IMR-90 (cell line): ENCODE measurements around the gene TREML2. TPM values are rescaled to one million over a fixed set of nuclear protein-coding genes. Genes with fewer than 3 reads are reported as not detected.

ENCODE experiments used
- ATAC-seq: fragments of 200-7000 bp; cut with Tn5 transposase; 2 replicates; pipeline ENCODE4 v1.9.1; 2020; ENCODE audit warnings: low read depth, mild to moderate bottlenecking, moderate library complexity
- BruUV-seq: library from RNA; stranded (reverse); fragments of 400-500 nt; replicated peaks from 2 replicates; lab custom pipeline; 2021; lab: Mats Ljungman, UMichigan
- CTCF ChIA-PET: fragments of 300-600 bp; formaldehyde crosslinking; extraction: SDS; loops from one replicate; lab custom pipeline; 2021; ENCODE audit warnings: antibody characterized with exemption; lab: Yijun Ruan, JAX
- POLR2A ChIA-PET: fragments of 300-600 bp; sonication (Branson Sonifier 250); formaldehyde crosslinking; loops from one replicate; lab custom pipeline; 2022; ENCODE audit warnings: antibody characterized with exemption; ENCODE audit not compliant: unreplicated experiment; lab: Charles Lee
- DNase-seq: peaks from one replicate; pipeline ENCODE4 v3.0.0; 2013
- H2AFZ ChIP-seq: replicated peaks from 2 replicates; pipeline ENCODE3; 2013; ENCODE audit warnings: low read length, mild to moderate bottlenecking; ENCODE audit not compliant: poor library complexity
- H2AK5ac ChIP-seq: 2 replicates; pipeline ENCODE4 v1.6.1; 2013; ENCODE audit warnings: low read depth, low read length, inconsistent platforms
- H2AK9ac ChIP-seq: replicated peaks from 2 replicates; pipeline ENCODE3; 2013; ENCODE audit warnings: mild to moderate bottlenecking, low read depth, low read length, moderate library complexity; ENCODE audit not compliant: poor library complexity
- H2BK120ac ChIP-seq: 2 replicates; pipeline ENCODE4 v1.6.1; 2013; ENCODE audit warnings: low read depth, low read length, inconsistent platforms
- H2BK15ac ChIP-seq: 3 replicates; pipeline ENCODE4 v1.6.1; 2013; ENCODE audit warnings: low read depth, low read length, inconsistent platforms
- H2BK20ac ChIP-seq: 2 replicates; pipeline ENCODE4 v1.6.1; 2013; ENCODE audit warnings: low read depth, mild to moderate bottlenecking, inconsistent platforms, low read length, moderate library complexity
- H2BK5ac ChIP-seq: 2 replicates; pipeline ENCODE4 v1.6.1; 2013; ENCODE audit warnings: mild to moderate bottlenecking, low read depth, low read length, inconsistent platforms; ENCODE audit not compliant: poor library complexity, severe bottlenecking
- H3K14ac ChIP-seq: replicated peaks from 2 replicates; pipeline ENCODE4 v1.6.1; 2013; ENCODE audit warnings: low read depth, low read length, inconsistent platforms
- H3K18ac ChIP-seq: 2 replicates; pipeline ENCODE4 v1.6.1; 2013; ENCODE audit warnings: low read depth, low read length, control low read depth
- H3K23ac ChIP-seq: 2 replicates; pipeline ENCODE4 v1.6.1; 2013; ENCODE audit warnings: low read depth, low read length, inconsistent platforms
- H3K27ac ChIP-seq: 2 replicates; pipeline ENCODE4 v1.5.1; 2013; ENCODE audit warnings: mild to moderate bottlenecking, control low read depth, low read length; ENCODE audit not compliant: insufficient read depth
- H3K27me3 ChIP-seq: 2 replicates; pipeline ENCODE4 v1.6.1; 2013; ENCODE audit warnings: low read length; ENCODE audit not compliant: control insufficient read depth, insufficient read depth
- H3K36me3 ChIP-seq: 2 replicates; pipeline ENCODE4 v1.6.1; 2013; ENCODE audit warnings: low read length, mixed read lengths; ENCODE audit not compliant: control insufficient read depth, insufficient read depth
- H3K4ac ChIP-seq: 2 replicates; pipeline ENCODE4 v1.6.1; 2013; ENCODE audit warnings: low read depth, low read length, inconsistent platforms
- H3K4me1 ChIP-seq: 2 replicates; pipeline ENCODE4 v1.6.1; 2013; ENCODE audit warnings: low read length, mixed read lengths; ENCODE audit not compliant: control insufficient read depth, insufficient read depth
- H3K4me2 ChIP-seq: 2 replicates; pipeline ENCODE4 v1.6.1; 2013; ENCODE audit warnings: low read depth, mild to moderate bottlenecking, control low read depth, low read length, moderate library complexity
- H3K4me3 ChIP-seq: 2 replicates; pipeline ENCODE4 v1.5.1; 2013; ENCODE audit warnings: low read depth, mild to moderate bottlenecking, control low read depth, low read length, moderate library complexity; ENCODE audit not compliant: insufficient read depth
- H3K56ac ChIP-seq: 2 replicates; pipeline ENCODE4 v1.6.1; 2013; ENCODE audit warnings: low read length, inconsistent platforms; ENCODE audit not compliant: insufficient read depth; ENCODE audit errors: extremely low read depth
- H3K79me1 ChIP-seq, 2 experiments: 2 replicates each; pipeline ENCODE4 v1.6.1; 2013; ENCODE audit warnings: low read length in 2 of 2, inconsistent platforms in 1 of 2, low read depth in 1 of 2
- H3K9ac ChIP-seq: 2 replicates; pipeline ENCODE4 v1.6.1; 2013; ENCODE audit warnings: low read depth, low read length, control low read depth
- H3K9me1 ChIP-seq: 2 replicates; pipeline ENCODE4 v1.6.1; 2013; ENCODE audit warnings: low read length, inconsistent platforms; ENCODE audit not compliant: insufficient read depth
- H3K9me3 ChIP-seq: 2 replicates; pipeline ENCODE4 v1.6.1; 2013; ENCODE audit warnings: low read length; ENCODE audit not compliant: control insufficient read depth, insufficient read depth
- H4K20me1 ChIP-seq: 2 replicates; pipeline ENCODE4 v1.6.1; 2013; ENCODE audit warnings: low read length, inconsistent platforms; ENCODE audit not compliant: insufficient read depth
- H4K5ac ChIP-seq: 2 replicates; pipeline ENCODE4 v1.6.1; 2013; ENCODE audit warnings: mild to moderate bottlenecking, low read depth, low read length, control low read depth
- H4K8ac ChIP-seq, 2 experiments: 2 replicates each; pipeline ENCODE4 v1.6.1; 2013; ENCODE audit warnings: low read depth in 2 of 2, low read length in 2 of 2, control low read depth in 1 of 2, inconsistent platforms in 1 of 2
- H4K91ac ChIP-seq: 2 replicates; pipeline ENCODE4 v1.6.1; 2013; ENCODE audit warnings: low read depth, low read length, inconsistent platforms; ENCODE audit not compliant: insufficient read depth
- BHLHE40 ChIP-seq: fragments of 150-350 bp; IDR thresholded peaks from 2 replicates; pipeline ENCODE4 v1.6.1; 2016; ENCODE audit warnings: mild to moderate bottlenecking, low read depth, low read length
- CEBPB ChIP-seq: IDR thresholded peaks from 2 replicates; pipeline ENCODE4 v1.6.1; 2012; ENCODE audit warnings: low read depth, low read length, improper control_type of control experiment
- CHD1 ChIP-seq: IDR thresholded peaks from 2 replicates; pipeline ENCODE4 v1.6.1; 2012; ENCODE audit warnings: low read depth, low read length, improper control_type of control experiment
- FOS ChIP-seq: fragments of 150-350 bp; IDR thresholded peaks from 2 replicates; pipeline ENCODE4 v1.6.1; 2016; ENCODE audit warnings: low read depth, low read length
- MAFK ChIP-seq: IDR thresholded peaks from 2 replicates; pipeline ENCODE4 v1.6.1; 2012; ENCODE audit warnings: low read depth, low read length, improper control_type of control experiment
- MAZ ChIP-seq: IDR thresholded peaks from 2 replicates; pipeline ENCODE4 v1.6.1; 2012; ENCODE audit warnings: low read depth, mild to moderate bottlenecking, low read length, improper control_type of control experiment, moderate library complexity, borderline replicate concordance
- MXI1 ChIP-seq: IDR thresholded peaks from 2 replicates; pipeline ENCODE4 v1.6.1; 2012; ENCODE audit warnings: low read depth, mild to moderate bottlenecking, low read length, moderate library complexity, borderline replicate concordance
- NFE2L2 ChIP-seq: fragments of 150-350 bp; IDR thresholded peaks from 2 replicates; pipeline ENCODE4 v1.6.1; 2016; ENCODE audit warnings: low read depth, mild to moderate bottlenecking, low read length
- POLR2A ChIP-seq: IDR thresholded peaks from 2 replicates; pipeline ENCODE4 v1.6.1; 2012; ENCODE audit warnings: mild to moderate bottlenecking, low read depth, low read length
- RAD21 ChIP-seq: IDR thresholded peaks from 2 replicates; pipeline ENCODE4 v1.6.1; 2012; ENCODE audit warnings: low read length, improper control_type of control experiment
- RCOR1 ChIP-seq: IDR thresholded peaks from 2 replicates; pipeline ENCODE4 v1.6.1; 2012; ENCODE audit warnings: mild to moderate bottlenecking, low read length, improper control_type of control experiment; ENCODE audit not compliant: insufficient replicate concordance
- RFX5 ChIP-seq: IDR thresholded peaks from 2 replicates; pipeline ENCODE4 v1.8.0; 2012; ENCODE audit warnings: low read depth, mild to moderate bottlenecking, low read length, moderate library complexity
- SMC3 ChIP-seq: fragments of 150-350 bp; IDR thresholded peaks from 2 replicates; pipeline ENCODE4 v1.6.1; 2016; ENCODE audit warnings: low read depth, mild to moderate bottlenecking, antibody characterized with exemption, low read length, moderate library complexity
- WGBS, 2 experiments: methylation state at CpG; one replicate each; pipeline versions ENCODE4 v1.1.5 to v1.1.7; 2013; ENCODE audit warnings: missing lambda C conversion rate in 2 of 2; ENCODE audit not compliant: insufficient read length in 1 of 2; ENCODE audit errors: extremely low coverage in 2 of 2; 5-methylcytosine and 5-hydroxymethylcytosine counted together
- dilution Hi-C: fragments of 300-500 bp; cut with HindIII; formaldehyde crosslinking; loops from one replicate; pipeline ENCODE4 v1.14.3; 2018; ENCODE audit warnings: low sequenced_read_pairs; ENCODE audit not compliant: unreplicated experiment
- in situ Hi-C: fragments of 300-500 bp; cut with MboI; formaldehyde crosslinking; loops from 3 replicates; pipeline ENCODE4 v1.14.3; 2019; ENCODE audit warnings: low sequenced_read_pairs, inconsistent platforms, mixed read lengths
- intact Hi-C: fragments of 100-400 bp; cut with micrococcal nuclease; formaldehyde crosslinking; loops from 2 replicates; pipeline ENCODE4 v1.10.0; 2022
- polyA plus RNA-seq, 3 experiments: library from polyadenylated mRNA; depleted of rRNA; stranded (reverse); fragments of >200 nt; gene quantifications; 2 replicates each; pipeline ENCODE4 v1.2.3, GENCODE V29; 2012; ENCODE audit warnings: low replicate concordance in 1 of 3
- total RNA-seq: library from RNA; depleted of rRNA; stranded (reverse); fragments of >200 nt; gene quantifications from 2 replicates; pipeline ENCODE4 v1.2.3, GENCODE V29; 2012
- TF ChIP-seq, protein P1 (sequence below): fragments of 150-350 bp; IDR thresholded peaks from 2 replicates; pipeline ENCODE4 v1.6.1; 2016; ENCODE audit warnings: low read depth, mild to moderate bottlenecking, low read length, moderate library complexity, borderline replicate concordance
- TF ChIP-seq, protein P2 (sequence below): fragments of 150-350 bp; IDR thresholded peaks from 2 replicates; pipeline ENCODE4 v1.6.1; 2017; ENCODE audit warnings: mild to moderate bottlenecking, antibody characterized with exemption, low read length, low read depth
- TF ChIP-seq, protein P3 (sequence below): conservative IDR thresholded peaks from 2 replicates; pipeline ENCODE4 v1.5.1; 2012; ENCODE audit warnings: mild to moderate bottlenecking, low read depth, low read length, improper control_type of control experiment

TREML2 gene
- total and polyA plus RNA-seq, 2 of the 4 experiments (the other 2 are of a cell fraction): not detected

DNA sequence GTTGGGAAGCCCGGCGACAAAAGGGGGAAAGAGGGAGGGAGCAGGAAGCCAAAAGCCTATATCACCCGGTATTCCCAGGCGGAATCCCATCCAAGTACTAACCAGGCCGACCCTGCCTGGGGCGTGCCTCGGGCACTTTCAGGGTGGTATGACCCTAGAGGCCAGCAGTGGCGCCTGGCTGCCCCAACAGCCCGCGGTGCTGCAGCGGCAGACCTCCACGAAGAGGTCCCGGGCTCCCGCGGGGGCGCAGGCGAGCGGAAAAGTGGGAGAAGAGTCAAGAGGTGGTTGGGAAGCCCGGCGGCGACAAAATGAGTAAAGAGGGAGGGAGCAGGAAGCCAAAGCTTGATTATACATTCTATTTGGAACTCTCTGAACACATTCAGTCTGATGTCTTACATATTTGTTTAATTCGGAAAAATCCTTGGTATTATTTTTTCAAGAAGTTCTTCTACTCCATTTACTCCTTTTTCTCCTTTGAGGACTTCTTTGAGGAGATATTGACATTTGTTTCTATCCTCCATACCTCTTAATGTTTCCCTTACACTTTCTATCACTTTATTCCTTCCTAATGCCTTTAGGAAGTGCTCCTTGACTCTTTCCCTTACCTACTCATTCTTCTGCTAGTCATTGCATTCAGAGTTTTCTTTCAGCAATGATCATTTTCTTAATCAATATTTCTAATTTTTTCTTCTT lies 38.7 kb upstream of the TREML2 start:
- DNase-seq: no peak
- no peak overlapping the region for H3K18ac ChIP-seq
- no peak overlapping the region for H3K27ac ChIP-seq
- H4K8ac ChIP-seq: no peak overlapping the region
- peaks cover 13% of the 10 kb centered on the region for H3K27me3 ChIP-seq
- no peaks in the 10 kb centered on the region; the same call in 1 of the 2 replicates for H3K9me3 ChIP-seq
- no peak overlapping the region for H3K23ac ChIP-seq
- no peak overlapping the region for H3K9ac ChIP-seq
- no TSS peak for BruUV-seq
- H2BK15ac ChIP-seq: no peak overlapping the region
- no peak overlapping the region for H4K5ac ChIP-seq
- POLR2A ChIA-PET: no interaction called here
- no peak overlapping the region for H2AFZ ChIP-seq
- no peak overlapping the region for H3K4ac ChIP-seq
- intact Hi-C loops: no loop called here
- H3K9me1 ChIP-seq: no peaks in the 10 kb centered on the region
- H3K56ac ChIP-seq: no peak overlapping the region
- H3K4me1 ChIP-seq: no peaks in the 10 kb centered on the region
- H2BK120ac ChIP-seq: no peak overlapping the region
- WGBS, 2 experiments: no CpG with 5 or more reads among the region's 22 CpGs
- H2BK20ac ChIP-seq: no peak overlapping the region
- H3K4me2 ChIP-seq: no peak overlapping the region
- H4K20me1 ChIP-seq: no peaks in the 10 kb centered on the region
- H3K14ac ChIP-seq: no peak overlapping the region
- CTCF ChIA-PET: no interaction called here
- ATAC-seq: no peak
- H2BK5ac ChIP-seq: no peak overlapping the region
- no peak overlapping the region for H3K4me3 ChIP-seq
- H3K79me1 ChIP-seq: no peaks in the 10 kb centered on the region
- dilution Hi-C loops: no loop called here
- H2AK9ac ChIP-seq: no peak overlapping the region
- H4K91ac ChIP-seq: no peak overlapping the region
- H2AK5ac ChIP-seq: no peak overlapping the region
- H3K36me3 ChIP-seq: no peaks in the 10 kb centered on the region
- TF ChIP-seq, protein P1, sequence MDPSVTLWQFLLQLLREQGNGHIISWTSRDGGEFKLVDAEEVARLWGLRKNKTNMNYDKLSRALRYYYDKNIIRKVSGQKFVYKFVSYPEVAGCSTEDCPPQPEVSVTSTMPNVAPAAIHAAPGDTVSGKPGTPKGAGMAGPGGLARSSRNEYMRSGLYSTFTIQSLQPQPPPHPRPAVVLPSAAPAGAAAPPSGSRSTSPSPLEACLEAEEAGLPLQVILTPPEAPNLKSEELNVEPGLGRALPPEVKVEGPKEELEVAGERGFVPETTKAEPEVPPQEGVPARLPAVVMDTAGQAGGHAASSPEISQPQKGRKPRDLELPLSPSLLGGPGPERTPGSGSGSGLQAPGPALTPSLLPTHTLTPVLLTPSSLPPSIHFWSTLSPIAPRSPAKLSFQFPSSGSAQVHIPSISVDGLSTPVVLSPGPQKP: no peak
- TF ChIP-seq POLR2A (no peak), RFX5 (no peak), BHLHE40 (no peak), MAZ (no peak), MXI1 (no peak), SMC3 (no peak), FOS (no peak), CEBPB (no peak), MAFK (no peak), RCOR1 (no peak), CHD1 (no peak), NFE2L2 (no peak), RAD21 (no peak)
- TF ChIP-seq, protein P2, sequence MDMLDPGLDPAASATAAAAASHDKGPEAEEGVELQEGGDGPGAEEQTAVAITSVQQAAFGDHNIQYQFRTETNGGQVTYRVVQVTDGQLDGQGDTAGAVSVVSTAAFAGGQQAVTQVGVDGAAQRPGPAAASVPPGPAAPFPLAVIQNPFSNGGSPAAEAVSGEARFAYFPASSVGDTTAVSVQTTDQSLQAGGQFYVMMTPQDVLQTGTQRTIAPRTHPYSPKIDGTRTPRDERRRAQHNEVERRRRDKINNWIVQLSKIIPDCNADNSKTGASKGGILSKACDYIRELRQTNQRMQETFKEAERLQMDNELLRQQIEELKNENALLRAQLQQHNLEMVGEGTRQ: no peak
- TF ChIP-seq, protein P3, sequence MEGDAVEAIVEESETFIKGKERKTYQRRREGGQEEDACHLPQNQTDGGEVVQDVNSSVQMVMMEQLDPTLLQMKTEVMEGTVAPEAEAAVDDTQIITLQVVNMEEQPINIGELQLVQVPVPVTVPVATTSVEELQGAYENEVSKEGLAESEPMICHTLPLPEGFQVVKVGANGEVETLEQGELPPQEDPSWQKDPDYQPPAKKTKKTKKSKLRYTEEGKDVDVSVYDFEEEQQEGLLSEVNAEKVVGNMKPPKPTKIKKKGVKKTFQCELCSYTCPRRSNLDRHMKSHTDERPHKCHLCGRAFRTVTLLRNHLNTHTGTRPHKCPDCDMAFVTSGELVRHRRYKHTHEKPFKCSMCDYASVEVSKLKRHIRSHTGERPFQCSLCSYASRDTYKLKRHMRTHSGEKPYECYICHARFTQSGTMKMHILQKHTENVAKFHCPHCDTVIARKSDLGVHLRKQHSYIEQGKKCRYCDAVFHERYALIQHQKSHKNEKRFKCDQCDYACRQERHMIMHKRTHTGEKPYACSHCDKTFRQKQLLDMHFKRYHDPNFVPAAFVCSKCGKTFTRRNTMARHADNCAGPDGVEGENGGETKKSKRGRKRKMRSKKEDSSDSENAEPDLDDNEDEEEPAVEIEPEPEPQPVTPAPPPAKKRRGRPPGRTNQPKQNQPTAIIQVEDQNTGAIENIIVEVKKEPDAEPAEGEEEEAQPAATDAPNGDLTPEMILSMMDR: no peak
- in situ Hi-C loops: no loop called here
